Thoracic aorta (tissue), 2 donors: Measurements from ENCODE around the gene MTERF2. TPM values are rescaled to one million over a fixed set of nuclear protein-coding genes. Genes with fewer than 3 reads are reported as not detected.

ENCODE experiments used
- ATAC-seq: fragments of 150-250 bp; one replicate; pipeline ENCODE4 v1.8.0; 2017; ENCODE audit warnings: low read depth; ENCODE audit not compliant: insufficient number of reproducible peaks, low FRiP score
- DNase-seq: peaks from one replicate; pipeline ENCODE4 v3.0.0-alpha.2; 2020; ENCODE audit warnings: low spot score
- H3K27ac ChIP-seq, 2 donors: fragments of 200-600 bp; sonication (generic); 1 replicate in 1 of 2; 2 replicates in 1 of 2; pipeline ENCODE4 v1.5.1; 2016; ENCODE audit warnings: mild to moderate bottlenecking in 2 of 2, moderate library complexity in 2 of 2
- H3K27me3 ChIP-seq: fragments of 200-600 bp; sonication (generic); replicated peaks from 2 replicates; pipeline ENCODE4 v1.6.0; 2016; ENCODE audit warnings: mild to moderate bottlenecking; ENCODE audit not compliant: insufficient read depth
- H3K36me3 ChIP-seq: fragments of 200-600 bp; sonication (generic); one replicate; pipeline ENCODE4 v1.5.1; 2016
- H3K4me1 ChIP-seq, 2 donors: fragments of 200-600 bp; sonication (generic); 1 replicate in 1 of 2; 2 replicates in 1 of 2; pipeline versions ENCODE4 v1.5.1 to v1.6.0; 2016; ENCODE audit warnings: low read depth in 2 of 2, mild to moderate bottlenecking in 1 of 2; ENCODE audit not compliant: control insufficient read depth in 1 of 2
- H3K4me3 ChIP-seq: fragments of 200-600 bp; sonication (generic); 2 replicates; pipeline ENCODE4 v1.5.1; 2016; ENCODE audit warnings: mild to moderate bottlenecking
- H3K9me3 ChIP-seq: fragments of 200-600 bp; sonication (generic); 2 replicates; pipeline ENCODE4 v1.5.1; 2016
- total RNA-seq, 2 donors: library from RNA; depleted of rRNA; stranded (reverse); fragments of >200 nt; gene quantifications; one replicate each; pipeline versions ENCODE4 v1.1.0 to v1.2.3, GENCODE V29; 2016
- TF ChIP-seq, protein P1 (sequence below): fragments of 200-600 bp; sonication (generic); IDR thresholded peaks from one replicate; pipeline ENCODE4 v1.5.1; 2019; ENCODE audit warnings: antibody characterized with exemption

Gene MTERF2
- total RNA-seq, 2 donors from 2014 or later = 5.8 to 11.1 TPM

DNA sequence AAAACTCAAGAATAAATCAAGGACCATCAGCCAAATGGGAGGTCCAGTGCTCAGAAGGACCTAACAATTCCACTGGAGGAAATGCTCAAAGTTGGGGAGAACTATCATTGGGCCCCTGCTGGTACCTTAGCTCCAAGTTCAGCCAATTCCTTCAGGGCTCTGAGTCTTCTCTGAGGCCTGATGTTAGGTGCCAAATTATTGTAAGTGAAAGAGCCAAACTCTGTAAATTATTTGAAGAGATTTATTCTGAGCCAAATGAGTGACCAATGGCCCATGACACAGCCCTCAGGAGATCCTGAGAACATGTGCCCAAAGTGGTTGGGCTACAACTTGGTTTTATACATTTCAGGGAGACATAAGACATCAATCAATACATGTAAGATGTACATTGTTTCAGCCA lies 39.5 kb downstream of the MTERF2 start:
- Histone ChIP-seq H3K9me3 (no peaks in the 10 kb centered on the region), H3K27me3 (no peaks in the 10 kb centered on the region), H3K27ac (no peak overlapping the region), H3K4me1 (no peaks in the 10 kb centered on the region), H3K36me3 (no peaks in the 10 kb centered on the region), H3K4me3 (no peak overlapping the region)
- TF ChIP-seq, protein P1, sequence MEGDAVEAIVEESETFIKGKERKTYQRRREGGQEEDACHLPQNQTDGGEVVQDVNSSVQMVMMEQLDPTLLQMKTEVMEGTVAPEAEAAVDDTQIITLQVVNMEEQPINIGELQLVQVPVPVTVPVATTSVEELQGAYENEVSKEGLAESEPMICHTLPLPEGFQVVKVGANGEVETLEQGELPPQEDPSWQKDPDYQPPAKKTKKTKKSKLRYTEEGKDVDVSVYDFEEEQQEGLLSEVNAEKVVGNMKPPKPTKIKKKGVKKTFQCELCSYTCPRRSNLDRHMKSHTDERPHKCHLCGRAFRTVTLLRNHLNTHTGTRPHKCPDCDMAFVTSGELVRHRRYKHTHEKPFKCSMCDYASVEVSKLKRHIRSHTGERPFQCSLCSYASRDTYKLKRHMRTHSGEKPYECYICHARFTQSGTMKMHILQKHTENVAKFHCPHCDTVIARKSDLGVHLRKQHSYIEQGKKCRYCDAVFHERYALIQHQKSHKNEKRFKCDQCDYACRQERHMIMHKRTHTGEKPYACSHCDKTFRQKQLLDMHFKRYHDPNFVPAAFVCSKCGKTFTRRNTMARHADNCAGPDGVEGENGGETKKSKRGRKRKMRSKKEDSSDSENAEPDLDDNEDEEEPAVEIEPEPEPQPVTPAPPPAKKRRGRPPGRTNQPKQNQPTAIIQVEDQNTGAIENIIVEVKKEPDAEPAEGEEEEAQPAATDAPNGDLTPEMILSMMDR = no peak
- DNase-seq (no peak), ATAC-seq (no peak)

DNA sequence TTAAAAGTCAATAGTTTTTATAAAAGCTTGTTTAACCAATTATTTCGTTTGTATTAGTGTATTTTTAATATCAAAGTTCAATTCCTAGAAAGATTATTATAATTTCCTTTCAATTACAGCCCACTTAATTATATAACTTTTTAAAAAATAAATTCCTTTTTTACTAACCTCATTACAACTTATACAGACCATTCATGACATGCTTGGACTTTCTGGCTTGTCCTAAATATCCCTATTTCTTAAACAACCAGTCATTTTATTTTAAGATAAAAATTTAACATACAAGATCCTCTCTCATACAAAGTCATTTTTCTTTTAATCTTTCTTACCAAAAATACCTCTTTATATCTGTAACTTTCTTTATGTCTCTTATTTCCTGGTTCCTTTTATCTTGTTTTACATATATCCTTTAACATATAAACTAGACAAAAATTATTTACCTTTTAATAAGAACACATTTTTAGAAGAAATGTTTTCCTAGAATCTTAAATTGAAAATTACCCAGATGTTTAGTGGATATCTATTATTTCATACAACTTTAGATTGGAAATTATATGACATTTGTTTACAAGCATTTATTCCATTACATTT lies 41.6 kb downstream of the MTERF2 start:
- H3K36me3 ChIP-seq = no peaks in the 10 kb centered on the region
- no peak overlapping the region for H3K4me3 ChIP-seq
- ATAC-seq = no peak
- no peaks in the 10 kb centered on the region for H3K27me3 ChIP-seq
- no peak for DNase-seq
- no peaks in the 10 kb centered on the region for H3K9me3 ChIP-seq
- TF ChIP-seq, protein P1 = no peak
- H3K4me1 ChIP-seq = peaks cover 11 to 13% of the 10 kb centered on the region in 2 donors
- H3K27ac ChIP-seq = no peak overlapping the region

DNA sequence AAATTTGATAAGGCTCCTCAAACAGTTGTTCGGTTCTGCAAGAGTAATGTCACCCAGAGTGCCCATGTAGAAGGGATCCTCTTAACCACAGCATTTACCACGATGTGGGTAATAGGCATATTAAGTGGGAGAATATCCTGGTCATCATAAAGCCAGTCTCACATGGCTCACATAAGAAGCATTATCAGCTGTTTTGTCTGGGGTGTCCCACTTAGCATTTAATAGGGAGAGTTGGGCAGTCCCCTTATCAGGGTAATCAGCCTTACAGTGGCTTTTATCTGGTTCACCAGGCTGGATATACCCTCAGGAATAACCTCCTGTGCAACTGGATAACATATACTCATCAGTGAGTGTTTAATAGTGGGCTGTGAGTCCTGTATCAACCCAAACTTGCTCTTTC lies 44.2 kb downstream of the MTERF2 start:
- H3K4me1 ChIP-seq = peaks cover 11 to 13% of the 10 kb centered on the region in 2 donors
- TF ChIP-seq, protein P1 = no peak
- H3K36me3 ChIP-seq = no peaks in the 10 kb centered on the region
- ATAC-seq (no peak), DNase-seq (no peak)
- H3K9me3 ChIP-seq = no peaks in the 10 kb centered on the region
- no peak overlapping the region for H3K27ac ChIP-seq
- H3K27me3 ChIP-seq = no peaks in the 10 kb centered on the region
- no peak overlapping the region for H3K4me3 ChIP-seq

DNA sequence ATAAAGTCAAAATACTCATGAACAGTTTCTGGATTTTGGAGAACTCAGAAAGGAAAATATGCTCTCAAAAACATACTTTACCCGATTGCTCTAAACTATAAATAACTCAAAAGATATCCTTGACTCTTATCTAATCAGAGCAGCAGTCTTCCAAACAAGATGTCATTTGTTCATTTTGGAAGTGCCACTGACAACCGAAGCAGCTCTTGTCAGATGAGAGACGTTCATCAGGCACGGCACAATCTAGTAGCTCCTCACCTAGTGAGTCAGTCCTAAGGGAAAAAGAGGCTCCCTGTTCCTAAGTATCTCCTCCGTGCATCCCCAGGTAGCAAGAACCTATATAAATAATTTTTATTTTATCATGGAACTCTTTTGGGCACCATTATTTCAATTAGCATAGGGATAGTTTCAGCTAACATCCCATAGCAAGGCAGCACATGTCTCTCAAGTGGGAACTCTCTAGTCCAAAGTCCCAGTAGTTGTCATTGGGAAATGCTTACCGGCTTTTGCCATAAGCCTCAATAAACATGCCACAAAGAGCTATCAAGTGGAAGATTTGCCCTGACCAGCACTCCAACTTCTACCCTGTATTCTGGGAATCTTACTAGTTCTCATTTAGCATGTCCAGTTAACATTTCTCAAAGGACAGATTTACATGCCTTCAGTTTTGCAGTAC lies 45.3 kb downstream of the MTERF2 start:
- Histone ChIP-seq H3K27ac (peak overlapping the region; percentile 32 to 53), H3K4me1 (peaks cover 11 to 13% of the 10 kb centered on the region in 2 donors), H3K9me3 (no peaks in the 10 kb centered on the region), H3K4me3 (peak overlapping the region; percentile 24), H3K36me3 (no peaks in the 10 kb centered on the region), H3K27me3 (no peaks in the 10 kb centered on the region)
- DNase-seq (no peak), ATAC-seq (no peak)
- TF ChIP-seq, protein P1 = no peak

DNA sequence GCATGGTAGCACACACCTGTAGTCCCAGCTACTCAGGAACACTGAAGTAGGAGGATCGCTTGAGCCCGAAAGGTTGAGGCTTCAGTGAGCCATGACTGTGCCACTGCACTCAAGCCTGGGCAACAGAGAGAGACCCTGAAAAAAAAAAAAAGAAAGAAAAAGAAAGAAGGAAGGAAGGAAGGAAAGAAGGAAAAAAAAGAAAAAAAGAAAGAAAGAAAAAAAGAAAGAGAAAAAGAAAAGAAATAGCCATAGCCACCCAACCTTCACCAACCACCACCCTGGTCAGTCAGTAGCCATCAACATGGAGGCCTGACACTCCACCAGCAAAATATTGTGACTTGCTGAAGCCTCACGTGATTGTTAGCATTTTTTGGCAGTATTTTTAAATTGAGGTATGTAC lies 52.7 kb downstream of the MTERF2 start:
- TF ChIP-seq, protein P1 = no peak
- Histone ChIP-seq H3K4me3 (no peak overlapping the region), H3K27me3 (no peaks in the 10 kb centered on the region), H3K27ac (no peak overlapping the region), H3K36me3 (no peaks in the 10 kb centered on the region), H3K9me3 (no peaks in the 10 kb centered on the region), H3K4me1 (no peaks in the 10 kb centered on the region)
- ATAC-seq (no peak), DNase-seq (no peak)

Other genes starting within 250 kb of the MTERF2 start
- 10 to 100 TPM; 12.9 to 27.5 TPM for gene RIC8B, start 212.5 kb downstream of the MTERF2 start, total RNA-seq
- gene TMEM263, start 31.2 kb downstream of the MTERF2 start, total RNA-seq = 10 to 100 TPM; 32.2 to 57.8 TPM
- gene CRY1, start 106.4 kb upstream of the MTERF2 start, total RNA-seq = 10 to 100 TPM; 24.8 to 40.6 TPM